ENCODE data around the gene BRD9. TPM values are rescaled to one million over a fixed set of nuclear protein-coding genes. Genes with fewer than 3 reads are reported as not detected.
"Not testable (repeated sequence)": the region's sequence is repeated elsewhere in the genome, so short reads cannot be mapped to it uniquely, and the experiment has no call there.

Gene BRD9
- total RNA-seq, 4 donors from 2014 or later, result 22.3 to 38.5 (median 28.4) TPM

DNA sequence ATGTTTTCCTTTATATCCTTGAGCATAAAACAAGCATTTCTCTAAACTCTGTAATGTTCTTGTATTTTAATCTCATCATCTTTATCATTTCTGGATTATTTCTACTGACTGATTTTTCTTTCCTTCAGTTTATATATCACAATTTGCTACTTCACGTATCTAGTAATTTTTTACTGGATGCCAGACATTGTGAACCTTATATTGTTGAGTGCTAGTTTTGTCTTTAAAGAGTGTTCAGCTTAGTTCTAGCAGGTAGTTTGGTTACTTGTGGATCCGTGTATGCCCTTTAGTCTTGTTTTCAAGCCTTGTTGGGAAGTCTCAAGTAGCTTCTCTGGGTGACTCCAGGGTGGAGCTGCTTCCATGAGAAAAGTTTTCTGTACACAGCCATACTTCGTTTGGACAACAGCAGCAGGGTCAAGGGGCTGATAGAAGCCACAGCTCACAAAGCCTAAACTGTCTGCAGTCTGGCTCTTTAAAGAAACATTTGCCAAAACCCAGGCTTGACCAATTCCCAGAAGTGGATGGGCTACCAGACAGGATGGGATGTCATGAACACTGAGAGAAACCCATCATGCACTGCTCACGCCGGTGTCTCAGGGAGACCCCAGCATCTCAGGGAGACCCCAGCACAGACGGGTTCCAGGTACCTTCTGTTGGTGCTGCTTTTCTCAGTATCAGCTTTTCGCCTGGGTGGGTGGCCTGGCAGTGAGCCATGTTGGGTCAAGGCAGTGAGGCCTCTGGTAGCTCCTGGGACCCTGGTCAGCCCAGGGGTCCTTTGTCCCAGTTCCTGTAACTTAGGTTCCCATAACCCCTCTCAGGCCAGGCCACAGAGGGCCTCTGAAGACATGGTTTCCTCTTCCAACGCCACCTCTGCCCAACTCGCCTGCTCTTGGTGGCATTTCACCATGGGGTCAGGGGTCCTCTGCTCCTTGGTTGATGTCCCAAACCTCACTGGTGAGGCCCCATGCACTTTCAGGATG is 29.1 kb upstream of the BRD9 start:
- H3K4me3 ChIP-seq, result no peak overlapping the region
- H3K27ac ChIP-seq, result no peak overlapping the region
- no peak for TF ChIP-seq POLR2AphosphoS5 (IDR thresholded peaks at IDR 0.05)
- peaks cover 24% of the 10 kb centered on the region for H3K27me3 ChIP-seq
- WGBS, 2 donors (ENCODE audit: low coverage in 1 of 2), result 93 to 100% methylated on average over 3 to 8 of the region's 9 CpGs
- no peaks in the 10 kb centered on the region for H3K36me3 ChIP-seq
- ATAC-seq, result no peak
- H3K4me1 ChIP-seq, result peaks cover 0 to 15% (median 3%) of the 10 kb centered on the region in 3 donors
- no peaks in the 10 kb centered on the region for H3K9me3 ChIP-seq

DNA sequence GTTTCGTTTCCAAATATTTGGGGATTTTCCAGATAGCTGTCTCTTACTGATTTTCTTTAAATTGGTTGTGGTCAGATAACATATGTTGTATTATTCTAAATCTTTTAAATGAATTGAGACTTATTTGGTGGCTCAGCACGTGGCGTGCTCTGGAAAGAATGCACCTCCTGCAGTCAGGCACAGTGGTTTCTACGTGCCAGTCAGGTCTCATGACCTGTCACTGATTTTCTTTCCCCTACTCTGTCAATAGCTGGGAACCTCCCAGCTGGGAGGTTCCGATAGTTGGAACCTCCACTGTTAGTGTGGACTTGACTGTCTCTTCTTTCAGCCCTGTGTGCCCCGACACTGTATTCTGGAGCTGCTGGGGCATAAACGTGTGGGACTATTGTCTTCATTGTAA is 27.7 kb upstream of the BRD9 start:
- Histone ChIP-seq H3K27ac (no peak overlapping the region), H3K36me3 (no peaks in the 10 kb centered on the region), H3K4me3 (no peak overlapping the region), H3K4me1 (peaks cover 0 to 6% (median 0%) of the 10 kb centered on the region in 3 donors), H3K9me3 (no peaks in the 10 kb centered on the region), H3K27me3 (peaks cover 10% of the 10 kb centered on the region)
- no peak for ATAC-seq
- 79 to 80% methylated on average over 4 to 7 of the region's 7 CpGs for WGBS, 2 donors (ENCODE audit: low coverage in 1 of 2)
- TF ChIP-seq POLR2AphosphoS5 (IDR thresholded peaks at IDR 0.05) (no peak), EP300 (IDR thresholded peaks at IDR 0.05) (no peak), POLR2A (IDR thresholded peaks at IDR 0.05) (no peak)
- TF ChIP-seq, protein P1, sequence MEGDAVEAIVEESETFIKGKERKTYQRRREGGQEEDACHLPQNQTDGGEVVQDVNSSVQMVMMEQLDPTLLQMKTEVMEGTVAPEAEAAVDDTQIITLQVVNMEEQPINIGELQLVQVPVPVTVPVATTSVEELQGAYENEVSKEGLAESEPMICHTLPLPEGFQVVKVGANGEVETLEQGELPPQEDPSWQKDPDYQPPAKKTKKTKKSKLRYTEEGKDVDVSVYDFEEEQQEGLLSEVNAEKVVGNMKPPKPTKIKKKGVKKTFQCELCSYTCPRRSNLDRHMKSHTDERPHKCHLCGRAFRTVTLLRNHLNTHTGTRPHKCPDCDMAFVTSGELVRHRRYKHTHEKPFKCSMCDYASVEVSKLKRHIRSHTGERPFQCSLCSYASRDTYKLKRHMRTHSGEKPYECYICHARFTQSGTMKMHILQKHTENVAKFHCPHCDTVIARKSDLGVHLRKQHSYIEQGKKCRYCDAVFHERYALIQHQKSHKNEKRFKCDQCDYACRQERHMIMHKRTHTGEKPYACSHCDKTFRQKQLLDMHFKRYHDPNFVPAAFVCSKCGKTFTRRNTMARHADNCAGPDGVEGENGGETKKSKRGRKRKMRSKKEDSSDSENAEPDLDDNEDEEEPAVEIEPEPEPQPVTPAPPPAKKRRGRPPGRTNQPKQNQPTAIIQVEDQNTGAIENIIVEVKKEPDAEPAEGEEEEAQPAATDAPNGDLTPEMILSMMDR (IDR thresholded peaks at IDR 0.05), result no peak

- no peak overlapping the region for H3K4me3 ChIP-seq
- WGBS, 2 donors (ENCODE audit: low coverage in 1 of 2), result 85 to 91% methylated on average over 4 to 8 of the region's 9 CpGs
- TF ChIP-seq, protein P1 (IDR thresholded peaks at IDR 0.05), result no peak
- TF ChIP-seq POLR2A (IDR thresholded peaks at IDR 0.05), result no peak
- no peak for TF ChIP-seq POLR2AphosphoS5 (IDR thresholded peaks at IDR 0.05)
- TF ChIP-seq EP300 (IDR thresholded peaks at IDR 0.05), result no peak
Measured at GRCh38 chr5:919356-920000, 26.9 kb upstream of the BRD9 start.

GRCh38 chr5:918717-919116 is 26.1 kb upstream of the BRD9 start:
- H3K4me1 ChIP-seq, H3K9me3 ChIP-seq, H3K27ac ChIP-seq, H3K4me3 ChIP-seq, ATAC-seq, H3K27me3 ChIP-seq, H3K36me3 ChIP-seq: not testable (repeated sequence)
- 91 to 99% methylated on average over 4 to 5 of the region's 5 CpGs for WGBS, 2 donors (ENCODE audit: low coverage in 1 of 2)

More at GRCh38 chr5:919356-920000, 26.9 kb upstream of the BRD9 start:
- Histone ChIP-seq H3K36me3 (no peaks in the 10 kb centered on the region), H3K27me3 (peaks cover 3% of the 10 kb centered on the region), H3K4me1 (peaks cover 0 to 6% (median 0%) of the 10 kb centered on the region in 3 donors), H3K9me3 (no peaks in the 10 kb centered on the region), H3K27ac (no peak overlapping the region)
- no peak for ATAC-seq

DNA sequence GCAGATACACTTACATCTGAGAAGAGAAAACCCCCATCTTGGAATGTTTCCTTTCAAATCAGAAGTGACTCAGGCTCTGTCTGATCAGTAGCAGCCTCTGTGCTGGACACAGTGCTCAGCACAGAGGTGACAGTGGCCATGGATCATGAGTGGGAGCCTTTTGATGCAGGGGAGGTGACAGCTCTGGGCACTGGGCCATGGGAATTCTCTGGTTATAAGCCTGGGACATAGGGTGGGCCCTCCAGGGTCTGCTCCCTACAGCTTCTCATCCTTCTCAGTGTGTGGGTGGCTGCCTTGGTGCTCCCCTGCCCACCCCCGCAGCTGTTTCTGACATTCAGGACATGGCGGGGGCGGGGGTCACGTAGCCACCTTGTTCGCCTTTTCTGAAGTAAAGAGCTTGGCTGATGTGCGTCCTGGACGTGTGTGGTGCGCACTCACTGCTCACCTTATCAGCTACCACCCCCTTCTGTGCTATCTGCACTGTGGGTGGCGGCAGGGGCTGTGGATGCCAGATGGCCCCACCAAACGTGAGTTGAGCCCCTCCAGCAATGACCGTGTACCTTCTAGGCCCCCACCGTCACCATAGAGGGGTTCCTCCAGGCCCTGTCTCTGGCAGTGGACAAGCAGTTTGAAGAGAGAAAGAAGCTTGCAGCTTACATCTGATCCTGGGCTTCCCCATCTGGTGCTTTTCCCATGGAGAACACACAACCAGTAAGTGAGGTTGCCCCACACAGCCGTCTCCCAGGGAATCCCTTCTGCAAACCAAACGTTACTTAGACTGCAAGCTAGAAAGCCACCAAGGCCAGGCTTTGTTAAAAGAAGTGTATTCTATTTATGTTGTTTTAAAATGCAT is 24.1 kb upstream of the BRD9 start:
- no peak overlapping the region for H3K27ac ChIP-seq
- WGBS, 2 donors (ENCODE audit: low coverage in 1 of 2), result 80 to 86% methylated on average over 2 to 4 of the region's 14 CpGs
- no peaks in the 10 kb centered on the region for H3K4me1 ChIP-seq
- no peaks in the 10 kb centered on the region for H3K36me3 ChIP-seq
- no peak for ATAC-seq
- H3K4me3 ChIP-seq, result no peak overlapping the region
- TF ChIP-seq EP300 (IDR thresholded peaks at IDR 0.05) (no peak), POLR2AphosphoS5 (IDR thresholded peaks at IDR 0.05) (no peak), POLR2A (IDR thresholded peaks at IDR 0.05) (no peak)
- TF ChIP-seq, protein P1 (IDR thresholded peaks at IDR 0.05), result no peak
- no peaks in the 10 kb centered on the region for H3K27me3 ChIP-seq
- no peaks in the 10 kb centered on the region for H3K9me3 ChIP-seq

Data from gastroesophageal sphincter (tissue), 4 donors.